HUDEP-2 (cell line): ENCODE data around the gene HIVEP3.

Source experiments
- DNase-seq, 76 experiments: peaks; one replicate each; lab custom pipeline; 2025; ENCODE audit not compliant: unreplicated experiment in 76 of 76; lab: John Stamatoyannopoulos, UW

The HIVEP3 gene

GRCh38 chr1:41623736-41624135 lies 295.0 kb downstream of the HIVEP3 start:
- no peak for DNase-seq

- no peak for DNase-seq
Observed at GRCh38 chr1:41622859-41623732, 295.6 kb downstream of the HIVEP3 start.

- DNase-seq = no peak
Observed at GRCh38 chr1:41622402-41622801, 296.3 kb downstream of the HIVEP3 start.

DNA sequence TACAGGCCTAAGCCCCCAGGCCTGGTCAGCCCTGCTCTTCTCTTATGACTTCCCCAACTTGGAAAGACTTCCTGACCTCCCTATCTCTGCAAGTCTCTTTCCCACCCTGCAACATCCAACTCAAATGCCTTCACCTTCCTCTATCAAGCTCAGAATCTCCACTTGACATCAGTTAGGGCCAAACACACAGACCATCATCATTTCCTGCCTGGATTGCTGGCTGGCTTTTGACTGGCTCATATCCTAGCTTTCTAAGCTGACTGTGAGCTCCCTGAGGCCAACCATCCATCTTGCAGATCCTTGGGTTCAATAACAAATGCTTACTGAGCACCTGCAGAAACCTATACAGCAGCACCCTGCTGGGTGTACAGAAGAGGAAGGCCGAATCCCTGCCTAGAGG lies 296.9 kb downstream of the HIVEP3 start:
- no peak for DNase-seq

- DNase-seq = no peak
Observed at GRCh38 chr1:41621256-41621655, 297.5 kb downstream of the HIVEP3 start.

DNA sequence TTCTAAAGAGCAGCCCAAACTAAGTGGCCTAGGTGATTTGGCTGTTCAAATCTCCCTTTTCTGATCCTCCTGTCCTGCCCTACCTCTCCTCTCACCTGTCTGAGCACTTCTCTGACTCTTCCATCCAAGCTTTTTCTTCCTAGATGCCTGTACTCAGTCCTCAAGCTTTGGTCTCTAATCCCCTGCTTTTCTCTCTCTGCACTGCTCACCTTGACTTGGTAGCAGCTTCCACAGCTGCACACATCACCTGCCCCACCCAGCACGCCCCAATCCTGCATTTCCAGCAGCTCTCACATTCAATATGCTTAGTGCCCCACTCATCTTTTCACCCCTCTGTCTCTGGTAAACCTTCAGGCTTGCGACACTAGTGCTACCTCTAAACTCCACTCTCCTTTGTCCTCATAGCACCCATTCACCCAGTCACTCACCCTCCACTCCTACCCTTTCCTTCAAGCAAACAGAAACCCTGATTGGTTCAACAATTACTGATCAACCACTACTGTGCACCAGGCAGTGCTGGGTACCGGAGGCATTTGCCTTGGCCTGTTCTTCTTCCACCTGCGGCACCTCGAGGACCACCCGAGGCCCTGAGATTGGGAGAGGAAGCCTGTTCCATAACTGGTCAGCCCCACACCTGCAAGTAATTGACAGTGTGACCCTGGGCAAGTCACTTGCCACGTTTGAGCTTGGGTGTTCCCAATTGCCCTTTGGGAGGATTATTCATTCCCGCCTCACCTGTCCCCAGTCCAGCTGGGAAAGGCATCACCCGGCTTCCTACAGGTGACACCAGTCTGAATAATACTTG lies 298.2 kb downstream of the HIVEP3 start:
- DNase-seq = no peak

GRCh38 chr1:41619511-41620364 lies 299.0 kb downstream of the HIVEP3 start:
- no peak for DNase-seq

DNA sequence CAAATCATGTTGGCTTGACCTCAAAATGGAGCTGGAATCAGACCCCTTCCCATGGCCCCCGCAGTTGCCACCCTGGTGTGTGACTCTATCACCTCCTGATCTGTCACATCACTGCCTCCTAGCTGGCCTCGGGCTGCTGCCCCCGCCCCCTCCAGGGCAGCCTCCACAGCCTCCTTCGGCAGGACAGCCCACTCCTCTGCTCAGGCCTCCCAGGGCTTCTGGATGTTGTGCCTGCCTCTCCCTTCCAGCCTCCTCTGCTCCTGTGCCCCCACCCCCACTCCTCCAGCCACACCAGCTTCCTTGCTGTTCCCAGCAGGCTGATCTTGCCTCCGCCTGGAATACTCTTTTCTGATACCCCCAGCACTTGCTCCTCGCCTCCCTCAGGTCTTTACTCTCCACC lies 299.9 kb downstream of the HIVEP3 start:
- DNase-seq = no peak

DNA sequence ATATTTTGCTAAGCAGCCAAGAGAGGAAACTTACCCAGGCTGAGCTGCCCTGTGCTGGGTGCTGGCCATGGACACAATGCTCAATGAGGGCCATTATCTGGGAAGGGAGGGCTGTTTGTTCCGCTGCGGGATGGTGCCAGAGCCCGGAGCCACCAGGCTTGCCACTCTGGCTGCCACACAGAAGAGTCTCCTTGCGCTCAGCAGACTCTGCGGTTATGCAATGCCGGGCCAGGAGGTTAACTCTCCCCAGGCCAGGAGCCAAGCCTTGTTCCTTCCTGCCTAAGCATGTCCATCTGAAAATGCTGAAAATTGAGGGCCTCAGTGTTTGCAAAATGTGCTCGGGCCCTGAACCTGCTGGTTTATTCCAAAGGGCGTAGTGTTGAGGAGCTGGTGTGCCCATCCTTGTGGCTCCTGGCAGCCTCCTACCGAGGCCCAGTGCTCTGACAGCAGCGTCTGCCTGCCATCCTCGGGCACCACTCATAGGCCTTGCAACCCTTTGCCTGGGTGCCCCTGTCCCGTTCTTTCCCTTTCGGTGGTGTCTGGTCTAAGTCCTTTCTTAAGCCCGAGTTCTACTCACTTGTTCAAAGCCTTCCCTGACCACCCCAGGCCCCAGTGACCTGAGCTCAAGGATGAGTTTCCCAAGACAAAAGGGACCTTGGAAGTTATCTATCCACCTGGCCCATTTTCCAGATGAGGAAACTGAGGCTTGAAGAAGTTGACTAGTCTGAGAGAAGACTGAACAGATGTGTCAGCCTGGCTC lies 300.5 kb downstream of the HIVEP3 start:
- DNase-seq = no peak

- DNase-seq = no peak
Observed at GRCh38 chr1:41617336-41617735, 301.4 kb downstream of the HIVEP3 start.

- no peak for DNase-seq
Observed at GRCh38 chr1:41616563-41616962, 302.2 kb downstream of the HIVEP3 start.

DNA sequence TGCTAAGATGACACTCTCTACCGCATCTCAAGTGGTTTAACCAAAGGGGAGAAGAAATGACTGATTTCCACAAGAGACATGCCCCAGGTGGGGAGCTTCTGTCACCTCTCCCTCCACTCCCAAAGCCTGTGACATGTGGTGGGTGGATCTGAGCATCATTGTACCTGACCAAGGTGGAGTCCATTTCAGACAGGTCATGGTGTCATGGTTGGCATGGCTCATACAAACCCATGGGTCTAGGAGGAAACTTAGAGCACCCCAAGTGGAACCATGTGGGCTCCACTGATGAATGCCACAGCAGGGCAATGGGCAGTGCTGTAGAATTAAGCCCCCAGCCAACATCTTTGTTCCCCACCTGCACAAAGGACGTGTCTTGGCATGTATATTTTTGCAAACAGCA lies 302.7 kb downstream of the HIVEP3 start:
- no peak for DNase-seq

DNA sequence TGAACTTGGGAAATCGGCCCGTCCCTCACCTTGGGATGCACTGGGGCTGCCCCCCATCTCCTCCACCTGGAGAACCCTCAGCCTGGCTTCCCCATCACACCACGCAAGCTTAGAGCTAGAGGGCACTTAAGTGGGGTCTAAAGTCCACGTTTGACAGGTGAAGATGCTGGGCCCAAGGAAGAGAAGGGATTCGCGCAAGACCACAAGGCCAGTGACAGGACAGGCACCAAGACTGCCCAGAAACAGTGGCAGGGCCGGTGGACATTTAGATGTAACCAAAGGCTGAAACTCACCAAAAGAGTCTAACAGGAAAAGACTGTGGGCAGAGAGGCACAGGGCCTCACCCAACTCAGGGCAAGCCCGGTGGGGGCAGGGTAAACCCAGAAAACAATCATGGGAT lies 303.4 kb downstream of the HIVEP3 start:
- DNase-seq = no peak

DNA sequence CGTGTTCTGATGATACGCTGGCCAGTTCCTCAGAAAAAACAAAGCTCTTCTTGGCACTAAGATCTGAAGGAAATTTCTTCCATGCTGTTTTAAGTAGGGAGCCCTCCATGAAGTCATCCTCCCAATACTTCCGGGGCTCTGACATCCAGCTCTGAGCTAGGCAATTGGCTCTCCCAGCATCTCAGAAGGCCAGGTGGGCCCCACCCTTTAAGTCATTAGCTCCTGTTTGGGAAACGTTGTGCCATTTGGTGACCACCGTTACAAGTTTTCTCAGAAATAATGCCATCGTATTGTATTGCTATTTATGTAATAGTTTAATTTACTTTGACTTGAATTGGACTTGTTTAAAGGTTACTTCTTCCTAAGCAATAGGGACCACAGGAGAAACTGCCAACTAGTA lies 303.9 kb downstream of the HIVEP3 start:
- DNase-seq = no peak

GRCh38 chr1:41613689-41614574 lies 304.8 kb downstream of the HIVEP3 start:
- DNase-seq = no peak

- no peak for DNase-seq
Observed at GRCh38 chr1:41612953-41613352, 305.8 kb downstream of the HIVEP3 start.

DNA sequence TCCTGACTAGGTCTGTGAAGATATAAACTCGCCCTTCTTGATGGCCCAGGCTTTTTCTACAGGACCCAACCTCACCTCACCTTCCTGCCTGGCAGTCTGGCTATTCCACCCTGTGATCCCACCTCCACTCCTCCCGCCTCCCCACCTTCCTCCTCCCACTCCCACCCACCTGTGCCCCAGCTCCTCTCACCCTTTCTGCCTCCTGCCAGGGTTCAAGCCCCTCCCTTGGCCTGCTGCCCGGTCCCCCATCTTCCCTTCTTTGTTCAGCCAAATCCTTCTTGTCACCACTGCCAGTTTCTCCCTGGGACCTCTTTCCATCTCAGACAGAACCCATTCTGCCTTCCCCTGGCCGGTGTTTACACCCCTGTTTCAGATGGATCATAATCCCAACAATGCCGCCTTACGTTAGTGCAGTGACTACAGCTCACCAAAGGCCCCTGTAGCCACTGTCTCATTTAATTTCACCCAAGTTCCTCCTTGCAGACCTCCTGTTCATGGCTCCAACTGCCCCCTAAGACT lies 306.7 kb downstream of the HIVEP3 start:
- no peak for DNase-seq

DNA sequence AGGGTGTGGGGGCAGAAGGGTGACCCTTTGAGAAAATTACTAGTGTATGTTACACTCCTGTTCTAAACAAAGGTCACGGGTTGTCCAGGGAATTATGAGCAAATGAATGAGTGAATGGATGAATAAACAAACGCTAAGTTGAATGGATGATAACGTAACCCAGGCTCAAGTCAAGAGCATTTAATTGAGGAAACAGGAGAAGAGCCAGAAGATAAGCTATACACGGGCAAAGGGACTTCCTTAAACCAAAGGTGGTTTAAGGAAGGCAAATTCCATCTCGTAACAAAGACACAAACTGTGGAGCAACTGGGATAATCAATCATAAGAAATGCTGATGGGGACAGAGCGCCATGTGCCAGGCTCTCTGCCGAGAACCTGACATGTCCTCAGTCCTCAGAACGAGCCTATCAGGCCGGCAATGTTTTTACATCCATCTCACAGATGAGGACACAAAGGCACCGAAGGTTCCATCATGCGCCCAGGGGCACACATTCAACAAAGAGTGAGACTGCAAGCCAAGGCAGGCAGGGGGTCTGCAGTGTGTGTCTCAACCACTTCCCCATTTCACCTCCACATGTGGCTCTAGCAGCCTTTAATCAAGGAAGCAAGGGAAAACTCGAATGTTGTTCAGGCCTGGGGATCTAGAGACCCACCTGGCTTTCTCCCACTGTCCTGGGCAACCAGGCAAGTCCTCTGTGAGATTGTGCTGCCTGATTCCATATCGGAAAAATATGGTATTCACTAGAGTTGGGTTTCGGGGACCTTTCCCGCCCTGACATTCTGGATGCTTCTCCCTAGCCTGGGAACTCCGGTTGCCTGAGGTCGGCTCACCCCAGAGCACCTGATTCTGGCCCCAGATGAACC lies 307.4 kb downstream of the HIVEP3 start:
- DNase-seq = no peak
